GM23338 (cell line): ENCODE results near the gene ARMC7. TPM values are rescaled to one million over a fixed set of nuclear protein-coding genes. Genes with fewer than 3 reads are reported as not detected.

Experiments used
- ATAC-seq: fragments of 200-7000 bp; cut with Tn5 transposase; 3 replicates; pipeline ENCODE4 v1.9.1; 2020
- DNase-seq: peaks from one replicate; pipeline ENCODE4 v3.0.0-alpha.2; 2015; ENCODE audit warnings: low spot score
- H2AFZ ChIP-seq: fragments of 200-600 bp; sonication (generic); 2 replicates; pipeline ENCODE4 v1.8.0; 2016; ENCODE audit warnings: antibody characterized with exemption, mild to moderate bottlenecking, moderate library complexity
- H3F3A ChIP-seq: fragments of 200-600 bp; sonication (generic); replicated peaks from 2 replicates; pipeline ENCODE4 v1.8.0; 2017; ENCODE audit warnings: antibody characterized with exemption, mixed run types, low read depth
- H3K27ac ChIP-seq: fragments of 200-600 bp; sonication (generic); 2 replicates; pipeline ENCODE4 v1.6.1; 2016; ENCODE audit warnings: low read depth
- H3K27me3 ChIP-seq: fragments of 200-600 bp; sonication (generic); 2 replicates; pipeline ENCODE4 v1.8.0; 2016; ENCODE audit warnings: mild to moderate bottlenecking, mixed run types, moderate library complexity; ENCODE audit not compliant: insufficient read depth
- H3K36me3 ChIP-seq: fragments of 200-600 bp; sonication (generic); 2 replicates; pipeline ENCODE4 v1.8.0; 2016; ENCODE audit warnings: mild to moderate bottlenecking; ENCODE audit not compliant: insufficient read depth
- H3K4me1 ChIP-seq: fragments of 200-600 bp; sonication (generic); 2 replicates; pipeline ENCODE4 v1.8.0; 2016; ENCODE audit warnings: mild to moderate bottlenecking, moderate library complexity; ENCODE audit not compliant: insufficient read depth
- H3K4me2 ChIP-seq: fragments of 200-600 bp; sonication (generic); 2 replicates; pipeline ENCODE4 v1.7.1; 2017; ENCODE audit warnings: mixed run types
- H3K4me3 ChIP-seq: fragments of 200-600 bp; sonication (generic); 2 replicates; pipeline ENCODE4 v1.6.1; 2016; ENCODE audit warnings: mixed run types
- H3K79me2 ChIP-seq: fragments of 200-600 bp; sonication (generic); replicated peaks from 2 replicates; pipeline ENCODE4 v1.8.0; 2017; ENCODE audit warnings: mild to moderate bottlenecking; ENCODE audit not compliant: insufficient read depth
- H3K9me2 ChIP-seq: fragments of 200-600 bp; sonication (generic); 2 replicates; pipeline ENCODE4 v1.8.0; 2017; ENCODE audit not compliant: insufficient read depth
- H4K20me1 ChIP-seq: fragments of 200-600 bp; sonication (generic); replicated peaks from 2 replicates; pipeline ENCODE4 v1.8.0; 2017; ENCODE audit warnings: mild to moderate bottlenecking; ENCODE audit not compliant: insufficient read depth
- H3K27ac Mint-ChIP-seq: 2 replicates; pipeline ENCODE4 v1.8.0; 2020; ENCODE audit warnings: inconsistent platforms, mild to moderate bottlenecking, moderate library complexity, mixed read lengths
- H3K27me3 Mint-ChIP-seq: 3 replicates; pipeline ENCODE4 v1.8.0; 2022; ENCODE audit warnings: low read depth, mild to moderate bottlenecking, moderate library complexity, mixed read lengths, inconsistent platforms; ENCODE audit not compliant: insufficient read depth, poor library complexity
- H3K36me3 Mint-ChIP-seq: 3 replicates; pipeline ENCODE4 v1.8.0; 2021; ENCODE audit warnings: low read depth, mild to moderate bottlenecking, inconsistent platforms, moderate library complexity, mixed read lengths
- H3K4me1 Mint-ChIP-seq: 3 replicates; pipeline ENCODE4 v1.8.0; 2020; ENCODE audit warnings: mild to moderate bottlenecking, inconsistent platforms, mixed read lengths
- H3K4me3 Mint-ChIP-seq: 3 replicates; pipeline ENCODE4 v1.8.0; 2021; ENCODE audit warnings: moderate library complexity, mild to moderate bottlenecking, inconsistent platforms, mixed read lengths
- H3K9me3 Mint-ChIP-seq: 3 replicates; pipeline ENCODE4 v1.8.0; 2020; ENCODE audit warnings: moderate library complexity, mild to moderate bottlenecking, inconsistent platforms, mixed read lengths
- CREB1 ChIP-seq: fragments of 250-450 bp; sonication (Bioruptor Pico); IDR thresholded peaks from 2 replicates; pipeline ENCODE4 v1.5.0; 2020; ENCODE audit warnings: low read depth, mild to moderate bottlenecking, moderate library complexity
- POLR2AphosphoS5 ChIP-seq: IDR thresholded peaks from 2 replicates; pipeline ENCODE4 v1.6.1; 2016; ENCODE audit warnings: antibody characterized with exemption, low read depth
- polyA plus RNA-seq: library from polyadenylated mRNA; unstranded; fragments of >200 nt; fragmentation: Nextera tagmentation; extraction: Ambion mirVana; gene quantifications from 2 replicates; pipeline ENCODE4 v1.2.1, GENCODE V29; 2016
- total RNA-seq: library from RNA; depleted of rRNA; stranded (reverse); fragments of >200 nt; shearing (Covaris generic); gene quantifications from 2 replicates; pipeline ENCODE4 v1.2.3, GENCODE V29; 2014
- TF ChIP-seq, protein P1 (sequence below), 2 experiments: fragments of 200-600 bp in 1 of 2; sonication (generic) in 1 of 2; conservative IDR thresholded peaks; 2 replicates each; pipeline versions ENCODE4 v1.5.1 to v1.6.1; 2016 to 2017; ENCODE audit warnings: antibody characterized with exemption in 2 of 2, low read depth in 2 of 2, mild to moderate bottlenecking in 2 of 2, moderate library complexity in 1 of 2

Gene ARMC7
- total and polyA plus RNA-seq, 2 experiments from 2014 or later: 5.6 to 8.4 TPM

DNA sequence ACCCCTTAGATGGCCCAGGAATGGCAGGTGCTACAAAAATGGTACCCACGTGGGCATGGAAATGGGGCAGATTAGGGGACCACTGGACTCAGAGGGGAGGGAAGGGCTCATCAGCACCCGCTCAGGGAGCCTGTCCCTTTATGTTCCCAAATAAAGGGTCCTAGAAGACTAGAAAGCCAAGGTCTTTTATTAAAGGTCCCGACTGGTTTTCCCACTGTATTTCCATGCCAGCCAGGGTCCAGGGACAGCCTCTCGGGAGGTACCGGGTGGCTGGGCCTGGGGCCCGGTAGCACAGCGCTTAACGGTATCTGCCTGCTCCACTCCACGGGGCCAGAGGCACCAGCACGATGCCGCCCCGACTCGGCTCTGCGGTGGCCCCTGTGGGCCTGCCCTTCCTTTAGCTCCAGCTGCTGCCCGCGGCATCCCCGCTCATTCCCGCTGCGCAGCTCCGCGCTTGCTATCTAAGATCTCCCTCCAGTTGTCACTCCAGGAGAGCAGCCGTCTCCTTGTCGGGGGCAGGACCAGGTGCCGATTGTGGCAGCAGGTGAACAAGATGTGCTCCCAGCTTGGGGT, 20.4 kb downstream of the ARMC7 start:
- Mint-ChIP-seq H3K27me3 (peaks cover 35% of the 10 kb centered on the region), H3K4me1 (peaks cover 14% of the 10 kb centered on the region), H3K4me3 (peak overlapping the region; percentile 91), H3K36me3 (peaks cover 24% of the 10 kb centered on the region), H3K27ac (peak overlapping the region; percentile 90), H3K9me3 (no peaks in the 10 kb centered on the region)
- peaks cover 14% of the 10 kb centered on the region for H3K4me1 ChIP-seq
- H3K27ac ChIP-seq: 0 out of 2 replicates have a peak overlapping the region, but pooled peaks have one; percentile 32
- H3K4me3 ChIP-seq: peak overlapping the region; percentile 95
- no peaks in the 10 kb centered on the region for H3K36me3 ChIP-seq
- peak; percentile 25; the same call in 1 of the 2 replicates for TF ChIP-seq POLR2AphosphoS5
- TF ChIP-seq, protein P1, sequence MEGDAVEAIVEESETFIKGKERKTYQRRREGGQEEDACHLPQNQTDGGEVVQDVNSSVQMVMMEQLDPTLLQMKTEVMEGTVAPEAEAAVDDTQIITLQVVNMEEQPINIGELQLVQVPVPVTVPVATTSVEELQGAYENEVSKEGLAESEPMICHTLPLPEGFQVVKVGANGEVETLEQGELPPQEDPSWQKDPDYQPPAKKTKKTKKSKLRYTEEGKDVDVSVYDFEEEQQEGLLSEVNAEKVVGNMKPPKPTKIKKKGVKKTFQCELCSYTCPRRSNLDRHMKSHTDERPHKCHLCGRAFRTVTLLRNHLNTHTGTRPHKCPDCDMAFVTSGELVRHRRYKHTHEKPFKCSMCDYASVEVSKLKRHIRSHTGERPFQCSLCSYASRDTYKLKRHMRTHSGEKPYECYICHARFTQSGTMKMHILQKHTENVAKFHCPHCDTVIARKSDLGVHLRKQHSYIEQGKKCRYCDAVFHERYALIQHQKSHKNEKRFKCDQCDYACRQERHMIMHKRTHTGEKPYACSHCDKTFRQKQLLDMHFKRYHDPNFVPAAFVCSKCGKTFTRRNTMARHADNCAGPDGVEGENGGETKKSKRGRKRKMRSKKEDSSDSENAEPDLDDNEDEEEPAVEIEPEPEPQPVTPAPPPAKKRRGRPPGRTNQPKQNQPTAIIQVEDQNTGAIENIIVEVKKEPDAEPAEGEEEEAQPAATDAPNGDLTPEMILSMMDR (conservative IDR thresholded peaks at IDR 0.05; ENCODE audit: low read depth in 2 of 2): no peak
- H3K79me2 ChIP-seq: peaks cover 7% of the 10 kb centered on the region
- H3F3A ChIP-seq: peaks cover 52% of the 10 kb centered on the region
- ATAC-seq: no peak; the same call in 2 of the 3 replicates
- H3K4me2 ChIP-seq: peak overlapping the region; percentile 96
- no peak overlapping the region for H2AFZ ChIP-seq
- peaks cover 7% of the 10 kb centered on the region; the same call in 1 of the 2 replicates for H4K20me1 ChIP-seq
- H3K27me3 ChIP-seq: no peaks in the 10 kb centered on the region
- no peaks in the 10 kb centered on the region for H3K9me2 ChIP-seq
- no peak for DNase-seq

DNA sequence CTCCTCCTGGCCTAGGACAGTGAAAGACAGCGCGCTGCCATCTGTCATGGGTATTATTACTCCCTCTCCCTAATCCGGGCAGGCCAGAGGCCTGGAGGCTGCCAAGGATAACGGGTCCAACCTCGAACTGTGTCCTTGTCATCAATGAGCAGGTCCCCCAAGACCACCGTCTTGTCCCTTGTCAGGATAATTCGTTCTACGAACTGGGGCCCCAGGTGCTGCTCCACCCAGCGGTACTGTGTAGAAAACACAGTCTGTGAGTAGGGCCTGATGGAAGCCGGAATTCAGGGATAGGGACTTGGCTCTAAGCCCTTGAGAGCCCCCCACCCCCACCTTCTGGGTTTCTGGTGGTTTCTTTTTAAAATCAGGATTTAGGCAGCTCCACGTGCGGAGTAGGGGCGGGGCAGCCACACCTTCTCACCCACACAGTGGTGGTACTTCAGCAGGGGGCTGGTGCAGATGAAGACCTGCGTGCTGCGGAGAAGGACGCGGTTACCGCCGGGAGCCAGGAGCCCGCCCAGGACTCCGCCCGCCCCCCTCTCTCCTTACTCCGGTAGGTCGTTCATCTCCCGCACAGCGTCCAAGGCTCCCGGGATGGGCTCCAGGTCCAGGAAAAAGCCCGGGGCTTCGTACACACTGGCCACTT, 21.0 kb downstream of the ARMC7 start:
- Histone ChIP-seq H3K27me3 (no peaks in the 10 kb centered on the region), H3K79me2 (peaks cover 7% of the 10 kb centered on the region), H3K4me1 (peaks cover 14% of the 10 kb centered on the region), H3K4me2 (peak overlapping the region; percentile 96), H4K20me1 (peaks cover 8% of the 10 kb centered on the region; the same call in 1 of the 2 replicates), H3F3A (peaks cover 59% of the 10 kb centered on the region), H3K27ac (peak overlapping the region; percentile 92), H3K4me3 (peak overlapping the region; percentile 95), H3K36me3 (peaks cover 6% of the 10 kb centered on the region; the same call in 1 of the 2 replicates), H3K9me2 (no peaks in the 10 kb centered on the region), H2AFZ (peak overlapping the region; percentile 28; the same call in 1 of the 2 replicates)
- DNase-seq: peak; percentile 91
- TF ChIP-seq, protein P1 (conservative IDR thresholded peaks at IDR 0.05; ENCODE audit: low read depth in 2 of 2): peak; percentile 68 to 78
- TF ChIP-seq CREB1 (CRISPR knock-in tag): no peak
- Mint-ChIP-seq H3K4me1 (peaks cover 13% of the 10 kb centered on the region), H3K9me3 (no peaks in the 10 kb centered on the region), H3K27ac (peak overlapping the region; percentile 90), H3K36me3 (peaks cover 30% of the 10 kb centered on the region), H3K4me3 (peak overlapping the region; percentile 91), H3K27me3 (peaks cover 33% of the 10 kb centered on the region)
- ATAC-seq: peak; percentile 65
